H1 (cell line): ENCODE results near the gene OR13J1. TPM values are rescaled to one million over a fixed set of nuclear protein-coding genes. Genes with fewer than 3 reads are reported as not detected.

ENCODE experiments used
- CTCF ChIA-PET: fragments of 300-600 bp; sonication (Branson Sonifier 250); formaldehyde crosslinking; loops from one replicate; lab custom pipeline; 2021; ENCODE audit not compliant: partially characterized antibody; lab: Charles Lee
- POLR2A ChIA-PET: fragments of 300-600 bp; sonication (Branson Sonifier 250); formaldehyde crosslinking; loops from one replicate; lab custom pipeline; 2021; ENCODE audit warnings: inconsistent platforms; ENCODE audit not compliant: partially characterized antibody; lab: Charles Lee
- DNase-seq, 2 experiments: peaks; one replicate each; pipeline versions ENCODE4 v3.0.0 to v3.0.0-alpha.2; 2010 to 2022; ENCODE audit warnings: low spot score in 2 of 2, low read depth in 1 of 2, mixed read lengths in 1 of 2
- FAIRE-seq: peaks from 2 replicates; lab custom pipeline; 2011; peaks lifted over from hg19 to GRCh38; lab: Jason Lieb, UNC
- H2AFZ ChIP-seq: 2 replicates; pipeline ENCODE4 v1.8.1; 2012; ENCODE audit warnings: low read length, inconsistent platforms
- H2AK5ac ChIP-seq: 2 replicates; pipeline ENCODE4 v1.6.1; 2013; ENCODE audit warnings: low read depth, low read length
- H2BK120ac ChIP-seq: replicated peaks from 2 replicates; pipeline ENCODE3; 2013; ENCODE audit warnings: low read depth, low read length, inconsistent platforms
- H2BK12ac ChIP-seq: 2 replicates; pipeline ENCODE4 v1.6.1; 2013; ENCODE audit warnings: low read depth, low read length
- H2BK15ac ChIP-seq: 2 replicates; pipeline ENCODE4 v1.6.1; 2013; ENCODE audit warnings: low read length
- H2BK20ac ChIP-seq: 2 replicates; pipeline ENCODE4 v1.6.1; 2013; ENCODE audit warnings: low read length
- H2BK5ac ChIP-seq: 2 replicates; pipeline ENCODE4 v1.6.1; 2013; ENCODE audit warnings: low read depth, low read length
- H3K14ac ChIP-seq: 2 replicates; pipeline ENCODE4 v1.6.1; 2013; ENCODE audit warnings: inconsistent platforms; ENCODE audit not compliant: insufficient read length
- H3K18ac ChIP-seq: 2 replicates; pipeline ENCODE4 v1.6.1; 2013; ENCODE audit warnings: low read length; ENCODE audit errors: extremely low read depth
- H3K23ac ChIP-seq: 2 replicates; pipeline ENCODE4 v1.6.1; 2013; ENCODE audit warnings: inconsistent platforms; ENCODE audit not compliant: insufficient read length
- H3K23me2 ChIP-seq: 2 replicates; pipeline ENCODE4 v1.6.1; 2013; ENCODE audit warnings: low read depth, low read length
- H3K27ac ChIP-seq: 2 replicates; pipeline ENCODE4 v1.6.1; 2011; ENCODE audit warnings: low read depth, low read length, inconsistent platforms
- H3K27me3 ChIP-seq, 4 experiments: replicated peaks in 1 of 4; 1 replicate in 1 of 4; 2 replicates in 3 of 4; pipeline versions ENCODE4 v1.6.1 to v1.8.1; 2011 to 2013; ENCODE audit warnings: low read length in 3 of 4, mild to moderate bottlenecking in 3 of 4, inconsistent platforms in 2 of 4, mixed read lengths in 2 of 4, moderate library complexity in 1 of 4; ENCODE audit not compliant: control insufficient read depth in 3 of 4, insufficient read depth in 3 of 4; ENCODE audit errors: extremely low read depth in 1 of 4
- H3K36me3 ChIP-seq, 4 experiments: 2 replicates each; pipeline versions ENCODE4 v1.6.1 to v1.8.1; 2011 to 2013; ENCODE audit warnings: mild to moderate bottlenecking in 4 of 4, low read length in 3 of 4, moderate library complexity in 2 of 4, control low read depth in 1 of 4, inconsistent platforms in 1 of 4; ENCODE audit not compliant: insufficient read depth in 4 of 4, control insufficient read depth in 2 of 4
- H3K4ac ChIP-seq: replicated peaks from 2 replicates; pipeline ENCODE3; 2013; ENCODE audit warnings: low read length, low read depth, mixed read lengths, inconsistent platforms; ENCODE audit not compliant: insufficient read length
- H3K4me1 ChIP-seq, 4 experiments: replicated peaks in 1 of 4; 1 replicate in 1 of 4; 2 replicates in 3 of 4; pipeline versions ENCODE4 v1.6.1 to v1.8.1; 2011 to 2013; ENCODE audit warnings: low read length in 3 of 4, inconsistent platforms in 2 of 4, mixed read lengths in 1 of 4; ENCODE audit not compliant: insufficient read depth in 4 of 4, control insufficient read depth in 3 of 4
- H3K4me2 ChIP-seq, 2 experiments: 2 replicates each; pipeline versions ENCODE4 v1.6.1 to v1.8.1; 2011 to 2013; ENCODE audit warnings: low read depth in 2 of 2, low read length in 2 of 2, control low read depth in 1 of 2, inconsistent platforms in 1 of 2, mild to moderate bottlenecking in 1 of 2; ENCODE audit not compliant: insufficient read depth in 1 of 2
- H3K4me3 ChIP-seq, 4 experiments: fragments of 200-600, 300-600 bp in 1 of 4; sonication (generic), shearing (Covaris generic), sonication (Bioruptor Twin) in 1 of 4; 2 replicates each; pipeline versions ENCODE4 v1.5.1 to v1.8.1; 2011 to 2016; ENCODE audit warnings: low read length in 4 of 4, low read depth in 3 of 4, control low read depth in 2 of 4, inconsistent platforms in 2 of 4, mild to moderate bottlenecking in 2 of 4, mixed read lengths in 1 of 4, moderate library complexity in 1 of 4; ENCODE audit not compliant: insufficient read depth in 2 of 4; ENCODE audit errors: extremely low read depth in 1 of 4
- H3K56ac ChIP-seq: replicated peaks from 2 replicates; pipeline ENCODE3; 2013; ENCODE audit warnings: low read depth, mild to moderate bottlenecking, mixed read lengths, low read length, inconsistent platforms; ENCODE audit not compliant: insufficient read length
- H3K79me1 ChIP-seq: 2 replicates; pipeline ENCODE4 v1.6.1; 2013; ENCODE audit warnings: low read depth, low read length, control low read depth
- H3K79me2 ChIP-seq, 2 experiments: 2 replicates each; pipeline versions ENCODE4 v1.6.1 to v1.8.1; 2012 to 2013; ENCODE audit warnings: low read length in 2 of 2, mild to moderate bottlenecking in 2 of 2, inconsistent platforms in 1 of 2; ENCODE audit not compliant: insufficient read depth in 2 of 2, control insufficient read depth in 1 of 2
- H3K9ac ChIP-seq, 4 experiments: replicated peaks in 1 of 4; 1 replicate in 1 of 4; 2 replicates in 3 of 4; pipeline versions ENCODE4 v1.6.1 to v1.8.1; 2011 to 2013; ENCODE audit warnings: low read depth in 3 of 4, low read length in 3 of 4, control low read depth in 2 of 4, mild to moderate bottlenecking in 2 of 4, moderate library complexity in 2 of 4, inconsistent platforms in 1 of 4; ENCODE audit errors: extremely low read depth in 1 of 4
- H3K9me3 ChIP-seq, 2 experiments: 2 replicates each; pipeline versions ENCODE4 v1.6.1 to v1.8.1; 2012 to 2013; ENCODE audit warnings: mild to moderate bottlenecking in 2 of 2, moderate library complexity in 2 of 2, control low read depth in 1 of 2, inconsistent platforms in 1 of 2, low read depth in 1 of 2, low read length in 1 of 2, mixed read lengths in 1 of 2; ENCODE audit not compliant: insufficient read depth in 2 of 2
- H4K20me1 ChIP-seq, 2 experiments: replicated peaks in 1 of 2; 2 replicates each; pipeline versions ENCODE3 to v1.8.1; 2011 to 2013; ENCODE audit warnings: inconsistent platforms in 2 of 2, low read length in 2 of 2, mild to moderate bottlenecking in 1 of 2; ENCODE audit not compliant: insufficient read depth in 2 of 2, control insufficient read depth in 1 of 2
- H4K5ac ChIP-seq: 2 replicates; pipeline ENCODE4 v1.6.1; 2013; ENCODE audit warnings: low read length, low read depth, mixed read lengths, inconsistent platforms; ENCODE audit not compliant: insufficient read length
- H4K8ac ChIP-seq: 2 replicates; pipeline ENCODE4 v1.8.0; 2013; ENCODE audit warnings: mild to moderate bottlenecking, moderate library complexity, low read length, inconsistent platforms; ENCODE audit not compliant: insufficient read depth; ENCODE audit errors: extremely low read depth
- H4K91ac ChIP-seq: replicated peaks from 2 replicates; pipeline ENCODE3; 2013; ENCODE audit warnings: low read length, mixed read lengths, inconsistent platforms; ENCODE audit not compliant: insufficient read length
- ASH2L ChIP-seq: fragments of 200-600, 300-600 bp; sonication (generic); IDR thresholded peaks from one replicate; pipeline ENCODE4 v1.7.1; 2017; ENCODE audit warnings: low read length
- CHD1 ChIP-seq: IDR thresholded peaks from 2 replicates; pipeline ENCODE4 v1.6.1; 2012; ENCODE audit warnings: low read depth, low read length, improper control_type of control experiment
- CREB1 ChIP-seq: IDR thresholded peaks from 2 replicates; pipeline ENCODE4 v1.6.1; 2012; ENCODE audit warnings: inconsistent platforms
- EGR1 ChIP-seq: IDR thresholded peaks from 2 replicates; pipeline ENCODE4 v1.6.1; 2011; ENCODE audit warnings: low read depth, low read length, borderline replicate concordance
- EZH2 ChIP-seq: fragments of 200-600 bp; sonication (generic); IDR thresholded peaks from 2 replicates; pipeline ENCODE4 v1.7.1; 2012; ENCODE audit warnings: low read depth, mild to moderate bottlenecking, moderate library complexity, low read length, inconsistent platforms; ENCODE audit not compliant: severe bottlenecking
- FOSL1 ChIP-seq: IDR thresholded peaks from 2 replicates; pipeline ENCODE4 v1.6.1; 2011; ENCODE audit warnings: mild to moderate bottlenecking, low read depth, low read length, moderate library complexity; ENCODE audit not compliant: insufficient read depth
- RBBP5 ChIP-seq: IDR thresholded peaks from 2 replicates; pipeline ENCODE4 v1.7.1; 2012; ENCODE audit warnings: low read depth, mild to moderate bottlenecking, inconsistent platforms, low read length, moderate library complexity, borderline replicate concordance
- RNF2 ChIP-seq: fragments of 200-900, 300-1000 bp; sonication (generic); IDR thresholded peaks from 2 replicates; pipeline ENCODE4 v1.7.1; 2016; ENCODE audit warnings: borderline replicate concordance, low read depth, mild to moderate bottlenecking, antibody characterized with exemption, low read length; ENCODE audit not compliant: poor library complexity, severe bottlenecking; ENCODE audit errors: missing control alignments
- SAP30 ChIP-seq: fragments of 300-600 bp; sonication (generic); IDR thresholded peaks from 2 replicates; pipeline ENCODE4 v1.7.1; 2012; ENCODE audit warnings: low read length, moderate library complexity, mild to moderate bottlenecking, inconsistent platforms; ENCODE audit not compliant: insufficient read depth, insufficient replicate concordance
- SIN3A ChIP-seq, 2 experiments: IDR thresholded peaks in 1 of 2; conservative IDR thresholded peaks in 1 of 2; 2 replicates each; pipeline ENCODE4 v1.6.1; 2011 to 2012; ENCODE audit warnings: low read length in 2 of 2, improper control_type of control experiment in 1 of 2, low read depth in 1 of 2, mild to moderate bottlenecking in 1 of 2
- SP1 ChIP-seq: IDR thresholded peaks from 2 replicates; pipeline ENCODE4 v1.6.1; 2011; ENCODE audit warnings: low read depth, low read length
- SP2 ChIP-seq: IDR thresholded peaks from 2 replicates; pipeline ENCODE4 v1.6.1; 2012; ENCODE audit warnings: mild to moderate bottlenecking, low read length, inconsistent platforms
- SUZ12 ChIP-seq: fragments of 200-600 bp; sonication (generic); IDR thresholded peaks from 2 replicates; pipeline ENCODE4 v1.6.1; 2012; ENCODE audit warnings: mild to moderate bottlenecking, inconsistent platforms, low read length, moderate library complexity, mixed read lengths
- WGBS, 2 experiments: shearing (Covaris generic) in 1 of 2; methylation state at CpG; one replicate each; pipeline versions ENCODE4 v1.1.6 to v1.1.7; 2013 to 2015; ENCODE audit warnings: low lambda C conversion rate in 2 of 2, mixed read lengths in 2 of 2, inconsistent platforms in 1 of 2, low coverage in 1 of 2, missing lambda C conversion rate in 1 of 2; ENCODE audit not compliant: insufficient replicate concordance in 2 of 2, insufficient coverage in 1 of 2, insufficient read length in 1 of 2; ENCODE audit errors: extremely low coverage in 1 of 2, missing lambda C conversion rate in 1 of 2; 5-methylcytosine and 5-hydroxymethylcytosine counted together
- polyA plus RNA-seq, 7 experiments: library from polyadenylated mRNA; depleted of rRNA in 3 of 7; stranded (reverse) in 5 of 7; unstranded in 2 of 7; fragments of >200 nt in 5 of 7; fragments of 200-250 nt in 2 of 7; gene quantifications; 1 replicate in 5 of 7; 2 replicates in 1 of 7; 4 replicates in 1 of 7; pipeline versions ENCODE4 v1.2.1 to v1.2.3, GENCODE V29; 2011 to 2013; ENCODE audit warnings: missing spikeins in 2 of 7, mixed read lengths in 2 of 7
- total RNA-seq: library from RNA; stranded (reverse); fragmentation: NEBNext Ultra II Directional; extraction: Animal tissue kit (Norgen Biotek cat#: 25700); gene quantifications from 2 replicates; pipeline ENCODE4 v1.2.1, GENCODE V29; 2021

OR13J1 gene
- total and polyA plus RNA-seq, 2 of the 8 experiments (the other 6 are each of a cell fraction or from before 2014, with no cell fraction given): not detected

DNA sequence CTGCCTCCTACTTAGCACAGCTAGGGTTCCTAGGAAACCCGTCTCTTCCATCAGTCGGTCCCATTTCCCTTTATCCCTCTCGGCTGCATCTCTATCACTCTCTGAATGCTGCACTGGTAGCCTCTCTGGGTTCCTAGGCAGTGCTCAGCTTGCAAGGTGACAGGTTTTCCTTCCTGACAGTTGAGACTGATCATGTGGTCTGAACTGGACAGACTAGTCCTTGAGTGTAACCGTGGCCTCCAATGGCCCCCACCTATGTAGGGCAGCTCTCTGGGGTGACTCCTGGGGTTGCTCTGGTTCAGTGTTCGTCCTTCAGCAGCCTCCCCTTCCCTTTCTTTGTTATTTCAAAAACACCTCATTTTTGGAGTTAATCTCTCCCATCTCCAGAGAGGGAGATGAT lies 37.4 kb downstream of the OR13J1 start:
- Histone ChIP-seq H2BK20ac (no peak overlapping the region), H3K56ac (no peak overlapping the region), H2AFZ (no peak overlapping the region), H4K5ac (no peak overlapping the region), H2BK5ac (no peak overlapping the region), H3K14ac (no peak overlapping the region), H3K79me1 (no peaks in the 10 kb centered on the region), H2BK15ac (no peak overlapping the region), H2BK12ac (no peak overlapping the region), H3K9ac (no peak overlapping the region), H3K23me2 (peaks cover 10% of the 10 kb centered on the region)
- ChIA-PET POLR2A (interaction anchor here (2.0 to 3.2 kb wide), 3 partner anchors 9 to 19 kb away, joined by 7 to 18 read pairs (median 9); partner anchors contain the start of gene HINT2), CTCF (interaction anchor here (0.6 to 16.5 kb wide), 6 partner anchors 8 to 43 kb away, joined by 3 to 172 read pairs (median 3); partner anchors contain the start of genes FAM221B and TMEM8B)
- no peak for DNase-seq
- no peak for TF ChIP-seq EZH2
- TF ChIP-seq EGR1: no peak
- TF ChIP-seq SP1: no peak
- TF ChIP-seq SIN3A (conservative IDR thresholded peaks at IDR 0.05 in 1 of 2, IDR thresholded peaks at IDR 0.05 in 1 of 2; ENCODE audit: low read depth in 1 of 2, low read length in 2 of 2): no peak
- TF ChIP-seq SAP30: no peak
- no peak for TF ChIP-seq RNF2
- TF ChIP-seq SP2: no peak
- TF ChIP-seq SUZ12: no peak
- TF ChIP-seq ASH2L: no peak
- TF ChIP-seq CREB1: no peak
- no peak for TF ChIP-seq CHD1
- TF ChIP-seq RBBP5: no peak
- TF ChIP-seq FOSL1: no peak
- TF ChIP-seq, all 59 proteins: peak for 0
- no peaks in the 10 kb centered on the region for H3K9me3 ChIP-seq
- no peaks in the 10 kb centered on the region for H3K79me2 ChIP-seq
- H3K4me1 ChIP-seq: peaks cover 0 to 12% (median 5%) of the 10 kb centered on the region in 4 experiments; a peak in 5 of 7 replicates
- 85% methylated on average over 5 of the region's 5 CpGs; no CpG with 5 or more reads in 1 of the 2 experiments for WGBS, 2 experiments
- FAIRE-seq: no peak
- H3K27ac ChIP-seq: no peak overlapping the region
- no peak overlapping the region for H3K4me3 ChIP-seq
- no peaks in the 10 kb centered on the region for H3K27me3 ChIP-seq
- no peak overlapping the region for H3K4me2 ChIP-seq
- H4K8ac ChIP-seq: no peak overlapping the region
- H3K36me3 ChIP-seq: no peaks in the 10 kb centered on the region
- no peak overlapping the region for H3K18ac ChIP-seq
- H4K91ac ChIP-seq: no peak overlapping the region
- H2BK120ac ChIP-seq: no peak overlapping the region
- no peaks in the 10 kb centered on the region for H4K20me1 ChIP-seq
- H3K23ac ChIP-seq: no peak overlapping the region
- no peak overlapping the region for H2AK5ac ChIP-seq
- H3K4ac ChIP-seq: no peak overlapping the region
